CD4-positive, alpha-beta T cell (primary cell): ENCODE measurements around the gene NRM. TPM values are rescaled to one million over a fixed set of nuclear protein-coding genes. Genes with fewer than 3 reads are reported as not detected.
A peak's percentile ranks its signal among the peaks of the same experiment; 100 is the strongest.

Experiments
- ATAC-seq: fragments of 200-7000 bp; cut with Tn5 transposase; one replicate; pipeline ENCODE4 v1.10.0; 2022; ENCODE audit warnings: mild to moderate bottlenecking; ENCODE audit not compliant: poor library complexity
- CTCF ChIA-PET: fragments of 350-600 bp; sonication (Branson Sonifier 250); formaldehyde crosslinking; loops from one replicate; lab custom pipeline; 2021; ENCODE audit warnings: antibody characterized with exemption, inconsistent platforms; lab: Charles Lee
- POLR2A ChIA-PET: fragments of 350-600 bp; sonication (Branson Sonifier 250); formaldehyde crosslinking; loops from one replicate; lab custom pipeline; 2021; ENCODE audit warnings: antibody characterized with exemption, inconsistent platforms; lab: Charles Lee
- DNase-seq, 14 experiments: peaks; one replicate each; pipeline ENCODE4 v3.0.0-alpha.2; 2013 to 2020; ENCODE audit warnings: mixed read lengths in 2 of 14
- H3K27ac ChIP-seq, 2 donors: one replicate each; pipeline versions ENCODE4 v1.5.1 to v1.7.0; 2013; ENCODE audit warnings: low read length in 2 of 2, low read depth in 1 of 2, mild to moderate bottlenecking in 1 of 2
- H3K27me3 ChIP-seq, 2 experiments: 1 replicate in 1 of 2; 2 replicates in 1 of 2; pipeline versions ENCODE4 v1.6.1 to v1.7.0; 2013; ENCODE audit warnings: low read length in 2 of 2, control low read depth in 1 of 2, mild to moderate bottlenecking in 1 of 2, moderate library complexity in 1 of 2; ENCODE audit not compliant: insufficient read depth in 2 of 2, control insufficient read depth in 1 of 2
- H3K36me3 ChIP-seq: one replicate; pipeline ENCODE4 v1.6.1; 2013; ENCODE audit warnings: low read length, control low read depth; ENCODE audit not compliant: insufficient read depth
- H3K4me1 ChIP-seq: one replicate; pipeline ENCODE4 v1.6.1; 2013; ENCODE audit warnings: low read length, control low read depth; ENCODE audit not compliant: insufficient read depth
- H3K4me3 ChIP-seq: one replicate; pipeline ENCODE4 v1.5.1; 2013; ENCODE audit warnings: mild to moderate bottlenecking, low read length, moderate library complexity
- H3K9me3 ChIP-seq, 2 experiments: 1 replicate in 1 of 2; 2 replicates in 1 of 2; pipeline versions ENCODE4 v1.6.1 to v1.7.0; 2013; ENCODE audit warnings: low read length in 2 of 2, mild to moderate bottlenecking in 2 of 2, control low read depth in 1 of 2, moderate library complexity in 1 of 2; ENCODE audit not compliant: control insufficient read depth in 1 of 2, insufficient read depth in 1 of 2
- H3K27ac Mint-ChIP-seq: one replicate; pipeline ENCODE4 v1.8.0; 2020; ENCODE audit warnings: mixed read lengths
- H3K27me3 Mint-ChIP-seq: one replicate; pipeline ENCODE4 v1.8.0; 2021; ENCODE audit warnings: mixed read lengths
- H3K36me3 Mint-ChIP-seq: one replicate; pipeline ENCODE4 v1.8.0; 2021; ENCODE audit warnings: low read depth, mixed read lengths
- H3K4me1 Mint-ChIP-seq: one replicate; pipeline ENCODE4 v1.8.0; 2021; ENCODE audit warnings: low read depth, mixed read lengths
- H3K4me3 Mint-ChIP-seq: one replicate; pipeline ENCODE4 v1.8.0; 2020; ENCODE audit warnings: mild to moderate bottlenecking, mixed read lengths
- H3K9me3 Mint-ChIP-seq: one replicate; pipeline ENCODE4 v1.8.0; 2020; ENCODE audit warnings: mixed read lengths
- CTCF ChIP-seq: fragments of 200-600 bp; IDR thresholded peaks from one replicate; pipeline ENCODE4 v1.8.0; 2022; ENCODE audit warnings: antibody characterized with exemption, mild to moderate bottlenecking
- intact Hi-C, 2 experiments: fragments of 100-400 bp; cut with DNase I in 1 of 2; cut with micrococcal nuclease in 1 of 2; formaldehyde crosslinking; loops; one replicate each; pipeline versions ENCODE4 v1.15.1 to v1.9.0; 2023 to 2025; cut with DNase I, micrococcal nuclease
- total RNA-seq, 174 experiments: library from RNA in 2 of 174; stranded (reverse) in 2 of 174; gene quantifications; one replicate each; pipeline ENCODE4 v1.2.3 and lab custom pipeline; 2021 to 2026

Gene NRM
- total RNA-seq, 2 experiments from 2014 or later: 3.8 to 4.4 TPM

GRCh38 chr6:30691208-30691847 is 544 bp upstream of the NRM start:
- H3K9me3 ChIP-seq: no peaks in the 10 kb centered on the region
- intact Hi-C loops: no loop called here

DNA sequence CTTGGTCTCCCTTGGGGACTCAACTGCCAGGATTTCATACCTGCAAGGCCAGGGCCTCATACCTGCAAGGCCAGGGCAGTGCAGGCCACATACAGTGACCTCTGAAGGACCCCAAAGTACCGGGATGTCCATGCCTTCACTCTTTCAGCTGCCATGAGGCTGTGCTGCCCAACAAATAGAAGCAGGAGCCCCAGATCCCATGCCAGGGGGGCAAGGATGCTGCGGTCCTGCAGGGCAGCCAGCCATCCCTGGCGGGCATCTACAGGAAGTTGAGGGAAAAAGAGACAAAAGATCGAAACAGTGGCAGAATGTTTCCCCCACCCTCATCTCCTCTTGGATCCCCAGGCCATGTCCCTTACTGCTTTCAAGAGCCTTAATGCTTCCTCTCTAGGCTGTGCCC is 799 bp downstream of the NRM start:
- no peak for TF ChIP-seq CTCF
- CTCF ChIA-PET: interaction anchor here (5.5 to 6.1 kb wide), 2 partner anchors 11 to 41 kb away, joined by 28 to 49 read pairs; no protein-coding TSS in a partner anchor
- DNase-seq: no peak

More at GRCh38 chr6:30691208-30691847, 544 bp upstream of the NRM start:
- POLR2A ChIA-PET: interaction anchor here (0.6 to 5.2 kb wide), 7 partner anchors 10 to 76 kb away, joined by 3 to 44 read pairs (median 5); partner anchors contain the start of genes MDC1, MRPS18B and PPP1R10
- TF ChIP-seq CTCF: no peak
- peaks cover 43% of the 10 kb centered on the region for H3K4me1 ChIP-seq
- no peak for DNase-seq
- CTCF ChIA-PET: interaction anchor here (5.5 to 6.1 kb wide), 2 partner anchors 12 to 40 kb away, joined by 28 to 49 read pairs; no protein-coding TSS in a partner anchor
- H3K9me3 Mint-ChIP-seq: no peaks in the 10 kb centered on the region
- H3K27ac Mint-ChIP-seq: peak overlapping the region; percentile 94
- no peaks in the 10 kb centered on the region for H3K27me3 Mint-ChIP-seq
- no peaks in the 10 kb centered on the region for H3K27me3 ChIP-seq
- H3K4me3 Mint-ChIP-seq: peak overlapping the region; percentile 88
- no peaks in the 10 kb centered on the region for H3K36me3 ChIP-seq
- peaks cover 1% of the 10 kb centered on the region for H3K36me3 Mint-ChIP-seq
- no peak for ATAC-seq
- H3K4me3 ChIP-seq: peak overlapping the region; percentile 68
- peak overlapping the region in 1 of 2 donors; percentile 57 for H3K27ac ChIP-seq
- peaks cover 42% of the 10 kb centered on the region for H3K4me1 Mint-ChIP-seq

GRCh38 chr6:30689022-30689865 is 1.5 kb downstream of the NRM start:
- peaks cover 48% of the 10 kb centered on the region for H3K4me1 Mint-ChIP-seq
- ATAC-seq (no peak), DNase-seq (no peak)
- no peaks in the 10 kb centered on the region for H3K9me3 ChIP-seq
- H3K27ac ChIP-seq: peak overlapping the region; percentile 28 to 98
- ChIA-PET POLR2A (interaction anchor here (1.9 to 5.2 kb wide), 4 partner anchors 10 to 74 kb away, joined by 5 to 44 read pairs (median 16); partner anchors contain the start of genes MDC1 and TUBB), CTCF (interaction anchor here (1.4 to 6.1 kb wide), 3 partner anchors 10 to 42 kb away, joined by 3 to 49 read pairs (median 28); partner anchors contain the start of gene DHX16)
- peaks cover 43% of the 10 kb centered on the region for H3K4me1 ChIP-seq
- H3K9me3 Mint-ChIP-seq: no peaks in the 10 kb centered on the region
- no peaks in the 10 kb centered on the region for H3K36me3 ChIP-seq
- H3K27me3 ChIP-seq: no peaks in the 10 kb centered on the region
- peak overlapping the region; percentile 98 for H3K4me3 Mint-ChIP-seq
- TF ChIP-seq CTCF: no peak
- no peak overlapping the region for H3K4me3 ChIP-seq
- intact Hi-C loops: no loop called here
- H3K27ac Mint-ChIP-seq: peak overlapping the region; percentile 94
- peaks cover 22% of the 10 kb centered on the region for H3K36me3 Mint-ChIP-seq
- H3K27me3 Mint-ChIP-seq: no peaks in the 10 kb centered on the region

More for the DNA sequence above, 799 bp downstream of the NRM start:
- POLR2A ChIA-PET: interaction anchor here (0.9 to 5.2 kb wide), 5 partner anchors 9 to 75 kb away, joined by 3 to 44 read pairs (median 8); partner anchors contain the start of genes MDC1 and TUBB
- Mint-ChIP-seq H3K4me1 (peaks cover 46% of the 10 kb centered on the region), H3K9me3 (no peaks in the 10 kb centered on the region), H3K27me3 (no peaks in the 10 kb centered on the region), H3K27ac (peak overlapping the region; percentile 94), H3K36me3 (peaks cover 15% of the 10 kb centered on the region), H3K4me3 (peak overlapping the region; percentile 98)
- Histone ChIP-seq H3K4me3 (peak overlapping the region; percentile 68), H3K27ac (peak overlapping the region; percentile 28 to 57), H3K36me3 (no peaks in the 10 kb centered on the region), H3K9me3 (no peaks in the 10 kb centered on the region), H3K27me3 (no peaks in the 10 kb centered on the region), H3K4me1 (peaks cover 43% of the 10 kb centered on the region)
- ATAC-seq: no peak
- intact Hi-C loops: no loop called here
